ENCODE measurements around the gene IFT172.

GRCh38 chr2:27441226-27441926 lies 48.2 kb downstream of the IFT172 start:
- no peak for TF ChIP-seq CTCF (IDR thresholded peaks at IDR 0.05)
- TF ChIP-seq POLR2A (IDR thresholded peaks at IDR 0.05), result no peak

Measured in uterus (tissue), 2 donors.